GM19328 (cell line): ENCODE measurements around the gene IL9R.
"Not testable (repeated sequence)": the region's sequence is repeated elsewhere in the genome, so short reads cannot be mapped to it uniquely, and the experiment has no call there.

Source experiments
- ATAC-seq: cut with Tn5 transposase; IDR thresholded peaks from one replicate; pipeline ENCODE4 v1.9.1; 2021; ENCODE audit warnings: mild to moderate bottlenecking, moderate library complexity; ENCODE audit not compliant: unreplicated experiment

IL9R gene

GRCh38 chrX:155997436-155997835, at the start of gene IL9R:
TSS of gene IL9R (plus strand) at chrX:155997696. CDS start at chrX:155997760, 64 bp downstream.
- ATAC-seq: peak; percentile 76

GRCh38 chrX:155949098-155949497, 48.4 kb upstream of the IL9R start:
- ATAC-seq: no peak

- ATAC-seq: no peak
Observed at GRCh38 chrX:155951237-155951789, 46.2 kb upstream of the IL9R start.

- no peak for ATAC-seq
Observed at GRCh38 chrX:155953055-155953454, 44.4 kb upstream of the IL9R start.

GRCh38 chrX:155954793-155955192, 42.7 kb upstream of the IL9R start:
- ATAC-seq: no peak

- no peak for ATAC-seq
Observed at GRCh38 chrX:155956099-155956498, 41.4 kb upstream of the IL9R start.

GRCh38 chrX:155956649-155957048, 40.8 kb upstream of the IL9R start:
- ATAC-seq: no peak

- ATAC-seq: no peak
Observed at GRCh38 chrX:155957843-155958242, 39.7 kb upstream of the IL9R start.

GRCh38 chrX:155959018-155959587, 38.4 kb upstream of the IL9R start:
- no peak for ATAC-seq

- ATAC-seq: no peak
Observed at GRCh38 chrX:155962906-155963305, 34.6 kb upstream of the IL9R start.

- ATAC-seq: no peak
Observed at GRCh38 chrX:155966876-155967275, 30.6 kb upstream of the IL9R start.

- no peak for ATAC-seq
Observed at GRCh38 chrX:155967653-155968325, 29.7 kb upstream of the IL9R start.

GRCh38 chrX:155968326-155968661, 29.2 kb upstream of the IL9R start:
- no peak for ATAC-seq

GRCh38 chrX:155968791-155969190, 28.7 kb upstream of the IL9R start:
- ATAC-seq: no peak

- ATAC-seq: not testable (repeated sequence)
Observed at GRCh38 chrX:155971658-155972057, 25.8 kb upstream of the IL9R start.

GRCh38 chrX:155972241-155972640, 25.3 kb upstream of the IL9R start:
- ATAC-seq: not testable (repeated sequence)

GRCh38 chrX:155983326-155983725, 14.2 kb upstream of the IL9R start:
- no peak for ATAC-seq

GRCh38 chrX:155985208-155985607, 12.3 kb upstream of the IL9R start:
- ATAC-seq: no peak

GRCh38 chrX:155986995-155987394, 10.5 kb upstream of the IL9R start:
- ATAC-seq: not testable (repeated sequence)

GRCh38 chrX:155988859-155989258, 8.6 kb upstream of the IL9R start:
- no peak for ATAC-seq

- ATAC-seq: no peak
Observed at GRCh38 chrX:155993421-155993820, 4.1 kb upstream of the IL9R start.

GRCh38 chrX:155995321-155995875, 2.1 kb upstream of the IL9R start:
- no peak for ATAC-seq
